Measurements from ENCODE around the gene MLLT6. TPM values are rescaled to one million over a fixed set of nuclear protein-coding genes. Genes with fewer than 3 reads are reported as not detected.
A peak's percentile ranks its signal among the peaks of the same experiment; 100 is the strongest.

The MLLT6 gene
- total and polyA plus RNA-seq, 2 of the 13 experiments (the other 11 are each of a cell fraction or from before 2014, with no cell fraction given): 50.7 to 69.5 TPM

DNA sequence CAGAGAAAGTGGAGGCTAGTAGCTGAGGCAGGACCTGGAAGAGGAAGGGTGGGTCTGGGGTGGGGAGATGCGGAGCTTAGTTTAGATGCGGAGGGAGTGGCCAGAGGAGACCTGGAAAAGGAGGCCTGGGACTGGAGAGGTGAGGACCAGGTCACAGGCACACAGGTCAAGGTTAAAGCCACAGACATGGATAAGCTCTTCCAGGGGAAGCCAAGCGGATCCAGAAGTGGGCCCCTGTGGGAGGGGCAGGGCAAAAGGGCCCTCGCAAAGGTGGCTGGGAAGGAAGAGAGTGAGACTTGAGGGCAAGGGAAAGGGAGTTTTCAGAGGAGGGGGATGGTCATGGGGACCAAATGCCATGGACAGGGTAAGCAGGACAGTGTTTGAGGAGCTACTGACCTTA lies 13.9 kb upstream of the MLLT6 start (continued):
- TF ChIP-seq, protein P1, sequence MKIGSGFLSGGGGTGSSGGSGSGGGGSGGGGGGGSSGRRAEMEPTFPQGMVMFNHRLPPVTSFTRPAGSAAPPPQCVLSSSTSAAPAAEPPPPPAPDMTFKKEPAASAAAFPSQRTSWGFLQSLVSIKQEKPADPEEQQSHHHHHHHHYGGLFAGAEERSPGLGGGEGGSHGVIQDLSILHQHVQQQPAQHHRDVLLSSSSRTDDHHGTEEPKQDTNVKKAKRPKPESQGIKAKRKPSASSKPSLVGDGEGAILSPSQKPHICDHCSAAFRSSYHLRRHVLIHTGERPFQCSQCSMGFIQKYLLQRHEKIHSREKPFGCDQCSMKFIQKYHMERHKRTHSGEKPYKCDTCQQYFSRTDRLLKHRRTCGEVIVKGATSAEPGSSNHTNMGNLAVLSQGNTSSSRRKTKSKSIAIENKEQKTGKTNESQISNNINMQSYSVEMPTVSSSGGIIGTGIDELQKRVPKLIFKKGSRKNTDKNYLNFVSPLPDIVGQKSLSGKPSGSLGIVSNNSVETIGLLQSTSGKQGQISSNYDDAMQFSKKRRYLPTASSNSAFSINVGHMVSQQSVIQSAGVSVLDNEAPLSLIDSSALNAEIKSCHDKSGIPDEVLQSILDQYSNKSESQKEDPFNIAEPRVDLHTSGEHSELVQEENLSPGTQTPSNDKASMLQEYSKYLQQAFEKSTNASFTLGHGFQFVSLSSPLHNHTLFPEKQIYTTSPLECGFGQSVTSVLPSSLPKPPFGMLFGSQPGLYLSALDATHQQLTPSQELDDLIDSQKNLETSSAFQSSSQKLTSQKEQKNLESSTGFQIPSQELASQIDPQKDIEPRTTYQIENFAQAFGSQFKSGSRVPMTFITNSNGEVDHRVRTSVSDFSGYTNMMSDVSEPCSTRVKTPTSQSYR (CRISPR knock-in tag; IDR thresholded peaks at IDR 0.05; ENCODE audit: borderline replicate concordance): peak; percentile 71; the same call in 1 of the 2 replicates
- TF ChIP-seq, protein P2, sequence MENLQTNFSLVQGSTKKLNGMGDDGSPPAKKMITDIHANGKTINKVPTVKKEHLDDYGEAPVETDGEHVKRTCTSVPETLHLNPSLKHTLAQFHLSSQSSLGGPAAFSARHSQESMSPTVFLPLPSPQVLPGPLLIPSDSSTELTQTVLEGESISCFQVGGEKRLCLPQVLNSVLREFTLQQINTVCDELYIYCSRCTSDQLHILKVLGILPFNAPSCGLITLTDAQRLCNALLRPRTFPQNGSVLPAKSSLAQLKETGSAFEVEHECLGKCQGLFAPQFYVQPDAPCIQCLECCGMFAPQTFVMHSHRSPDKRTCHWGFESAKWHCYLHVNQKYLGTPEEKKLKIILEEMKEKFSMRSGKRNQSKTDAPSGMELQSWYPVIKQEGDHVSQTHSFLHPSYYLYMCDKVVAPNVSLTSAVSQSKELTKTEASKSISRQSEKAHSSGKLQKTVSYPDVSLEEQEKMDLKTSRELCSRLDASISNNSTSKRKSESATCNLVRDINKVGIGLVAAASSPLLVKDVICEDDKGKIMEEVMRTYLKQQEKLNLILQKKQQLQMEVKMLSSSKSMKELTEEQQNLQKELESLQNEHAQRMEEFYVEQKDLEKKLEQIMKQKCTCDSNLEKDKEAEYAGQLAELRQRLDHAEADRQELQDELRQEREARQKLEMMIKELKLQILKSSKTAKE (CRISPR knock-in tag; IDR thresholded peaks at IDR 0.05; ENCODE audit: borderline replicate concordance): peak; percentile 95
- TF ChIP-seq, protein P3, sequence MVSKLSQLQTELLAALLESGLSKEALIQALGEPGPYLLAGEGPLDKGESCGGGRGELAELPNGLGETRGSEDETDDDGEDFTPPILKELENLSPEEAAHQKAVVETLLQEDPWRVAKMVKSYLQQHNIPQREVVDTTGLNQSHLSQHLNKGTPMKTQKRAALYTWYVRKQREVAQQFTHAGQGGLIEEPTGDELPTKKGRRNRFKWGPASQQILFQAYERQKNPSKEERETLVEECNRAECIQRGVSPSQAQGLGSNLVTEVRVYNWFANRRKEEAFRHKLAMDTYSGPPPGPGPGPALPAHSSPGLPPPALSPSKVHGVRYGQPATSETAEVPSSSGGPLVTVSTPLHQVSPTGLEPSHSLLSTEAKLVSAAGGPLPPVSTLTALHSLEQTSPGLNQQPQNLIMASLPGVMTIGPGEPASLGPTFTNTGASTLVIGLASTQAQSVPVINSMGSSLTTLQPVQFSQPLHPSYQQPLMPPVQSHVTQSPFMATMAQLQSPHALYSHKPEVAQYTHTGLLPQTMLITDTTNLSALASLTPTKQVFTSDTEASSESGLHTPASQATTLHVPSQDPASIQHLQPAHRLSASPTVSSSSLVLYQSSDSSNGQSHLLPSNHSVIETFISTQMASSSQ (IDR thresholded peaks at IDR 0.05; ENCODE audit: low read depth): no peak
- TF ChIP-seq, protein P3 (CRISPR knock-in tag; IDR thresholded peaks at IDR 0.05; ENCODE audit: borderline replicate concordance): peak; percentile 44; the same call in 1 of the 2 replicates
- TF ChIP-seq, protein P4, sequence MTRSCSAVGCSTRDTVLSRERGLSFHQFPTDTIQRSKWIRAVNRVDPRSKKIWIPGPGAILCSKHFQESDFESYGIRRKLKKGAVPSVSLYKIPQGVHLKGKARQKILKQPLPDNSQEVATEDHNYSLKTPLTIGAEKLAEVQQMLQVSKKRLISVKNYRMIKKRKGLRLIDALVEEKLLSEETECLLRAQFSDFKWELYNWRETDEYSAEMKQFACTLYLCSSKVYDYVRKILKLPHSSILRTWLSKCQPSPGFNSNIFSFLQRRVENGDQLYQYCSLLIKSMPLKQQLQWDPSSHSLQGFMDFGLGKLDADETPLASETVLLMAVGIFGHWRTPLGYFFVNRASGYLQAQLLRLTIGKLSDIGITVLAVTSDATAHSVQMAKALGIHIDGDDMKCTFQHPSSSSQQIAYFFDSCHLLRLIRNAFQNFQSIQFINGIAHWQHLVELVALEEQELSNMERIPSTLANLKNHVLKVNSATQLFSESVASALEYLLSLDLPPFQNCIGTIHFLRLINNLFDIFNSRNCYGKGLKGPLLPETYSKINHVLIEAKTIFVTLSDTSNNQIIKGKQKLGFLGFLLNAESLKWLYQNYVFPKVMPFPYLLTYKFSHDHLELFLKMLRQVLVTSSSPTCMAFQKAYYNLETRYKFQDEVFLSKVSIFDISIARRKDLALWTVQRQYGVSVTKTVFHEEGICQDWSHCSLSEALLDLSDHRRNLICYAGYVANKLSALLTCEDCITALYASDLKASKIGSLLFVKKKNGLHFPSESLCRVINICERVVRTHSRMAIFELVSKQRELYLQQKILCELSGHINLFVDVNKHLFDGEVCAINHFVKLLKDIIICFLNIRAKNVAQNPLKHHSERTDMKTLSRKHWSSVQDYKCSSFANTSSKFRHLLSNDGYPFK (CRISPR knock-in tag; IDR thresholded peaks at IDR 0.05; ENCODE audit: borderline replicate concordance): 0 out of 2 replicates have a peak, but pooled peaks have one; percentile 34
- TF ChIP-seq HNF4A (CRISPR knock-in tag; IDR thresholded peaks at IDR 0.05) (peak; percentile 74), SALL1 (CRISPR knock-in tag; IDR thresholded peaks at IDR 0.05) (peak; percentile 53; the same call in 1 of the 2 replicates), TBX3 (IDR thresholded peaks at IDR 0.05; ENCODE audit: borderline replicate concordance) (no peak), THAP11 (CRISPR knock-in tag; IDR thresholded peaks at IDR 0.05) (peak; percentile 67), ZBTB21 (CRISPR knock-in tag; IDR thresholded peaks at IDR 0.05) (no peak), ZNF709 (CRISPR knock-in tag; IDR thresholded peaks at IDR 0.05) (no peak)
- TF ChIP-seq, protein P5, sequence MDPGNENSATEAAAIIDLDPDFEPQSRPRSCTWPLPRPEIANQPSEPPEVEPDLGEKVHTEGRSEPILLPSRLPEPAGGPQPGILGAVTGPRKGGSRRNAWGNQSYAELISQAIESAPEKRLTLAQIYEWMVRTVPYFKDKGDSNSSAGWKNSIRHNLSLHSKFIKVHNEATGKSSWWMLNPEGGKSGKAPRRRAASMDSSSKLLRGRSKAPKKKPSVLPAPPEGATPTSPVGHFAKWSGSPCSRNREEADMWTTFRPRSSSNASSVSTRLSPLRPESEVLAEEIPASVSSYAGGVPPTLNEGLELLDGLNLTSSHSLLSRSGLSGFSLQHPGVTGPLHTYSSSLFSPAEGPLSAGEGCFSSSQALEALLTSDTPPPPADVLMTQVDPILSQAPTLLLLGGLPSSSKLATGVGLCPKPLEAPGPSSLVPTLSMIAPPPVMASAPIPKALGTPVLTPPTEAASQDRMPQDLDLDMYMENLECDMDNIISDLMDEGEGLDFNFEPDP (CRISPR knock-in tag; conservative IDR thresholded peaks at IDR 0.05): no peak

Measured in HepG2 (cell line).